HepG2 (cell line): Measurements from ENCODE around the gene FOXD2.

Experiments used
- ELK4 ChIP-seq: sonication (generic); formaldehyde crosslinking; IDR thresholded peaks from 2 replicates; pipeline ENCODE4 v1.9.0; 2021; ENCODE audit warnings: missing genetic modification reagents, borderline replicate concordance
- ETV5 ChIP-seq: IDR thresholded peaks from 2 replicates; pipeline ENCODE4 v1.6.1; 2018; ENCODE audit warnings: missing biosample characterization, missing genetic modification reagents, inconsistent platforms, borderline replicate concordance
- KLF9 ChIP-seq: IDR thresholded peaks from 2 replicates; pipeline ENCODE4 v1.6.1; 2016; ENCODE audit warnings: low read depth
- XRCC5 ChIP-seq: fragments of 200-400 bp; formaldehyde crosslinking; optimal IDR thresholded peaks from 2 replicates; pipeline ENCODE3; 2017; ENCODE audit warnings: mild to moderate bottlenecking, low read length
- YY1 ChIP-seq: IDR thresholded peaks from 2 replicates; pipeline ENCODE4 v1.6.1; 2011; ENCODE audit warnings: low read length, low read depth, moderate library complexity, mild to moderate bottlenecking; ENCODE audit not compliant: insufficient read depth, insufficient replicate concordance
- ZNF232 ChIP-seq: sonication (generic); formaldehyde crosslinking; IDR thresholded peaks from 2 replicates; pipeline ENCODE4 v1.4.0; 2020; ENCODE audit warnings: missing genetic modification reagents, borderline replicate concordance

GRCh38 chr1:47474278-47475193 is 36.7 kb downstream of the FOXD2 start:
- no peak for TF ChIP-seq ETV5
- no peak for TF ChIP-seq XRCC5
- TF ChIP-seq YY1 = no peak
- no peak for TF ChIP-seq KLF9 (CRISPR knock-in tag)
- no peak for TF ChIP-seq ELK4 (CRISPR knock-in tag)
- TF ChIP-seq ZNF232 = no peak
